CD4-positive, alpha-beta memory T cell (primary cell): Measurements from ENCODE around the gene NRXN3. TPM values are rescaled to one million over a fixed set of nuclear protein-coding genes. Genes with fewer than 3 reads are reported as not detected.
"Not testable (repeated sequence)": the region's sequence is repeated elsewhere in the genome, so short reads cannot be mapped to it uniquely, and the experiment has no call there.

Source experiments
- CTCF ChIA-PET: fragments of 350-600 bp; sonication (Branson Sonifier 250); formaldehyde crosslinking; loops from one replicate; lab custom pipeline; 2021; ENCODE audit warnings: inconsistent platforms; ENCODE audit not compliant: partially characterized antibody; lab: Charles Lee
- POLR2A ChIA-PET: fragments of 350-600 bp; sonication (Branson Sonifier 250); formaldehyde crosslinking; loops from one replicate; lab custom pipeline; 2021; ENCODE audit not compliant: partially characterized antibody; lab: Charles Lee
- DNase-seq, 5 donors: peaks; one replicate each; pipeline versions ENCODE4 v3.0.0 to v3.0.0-alpha.2; 2020 to 2022; ENCODE audit warnings: mixed read lengths in 1 of 5
- H3K27ac ChIP-seq: one replicate; pipeline ENCODE4 v1.7.0; 2013; ENCODE audit warnings: low read depth, low read length
- H3K27me3 ChIP-seq: 2 replicates; pipeline ENCODE4 v1.7.0; 2013; ENCODE audit warnings: mild to moderate bottlenecking, low read length, moderate library complexity; ENCODE audit not compliant: insufficient read depth
- H3K36me3 ChIP-seq: 2 replicates; pipeline ENCODE4 v1.7.0; 2013; ENCODE audit warnings: mild to moderate bottlenecking, low read length, moderate library complexity; ENCODE audit not compliant: insufficient read depth
- H3K4me1 ChIP-seq: 2 replicates; pipeline ENCODE4 v1.7.0; 2013; ENCODE audit warnings: mild to moderate bottlenecking, low read length, moderate library complexity; ENCODE audit not compliant: insufficient read depth
- H3K4me3 ChIP-seq, 2 donors: one replicate each; pipeline ENCODE4 v1.7.0; 2013; ENCODE audit warnings: low read length in 2 of 2, mild to moderate bottlenecking in 1 of 2
- H3K9me3 ChIP-seq, 2 donors: one replicate each; pipeline ENCODE4 v1.7.0; 2013; ENCODE audit warnings: low read length in 2 of 2, control low read depth in 1 of 2; ENCODE audit not compliant: control insufficient read depth in 1 of 2
- H3K27ac Mint-ChIP-seq, 7 donors: one replicate each; pipeline ENCODE4 v1.8.0; 2020 to 2021; ENCODE audit warnings: mixed read lengths in 7 of 7, mild to moderate bottlenecking in 6 of 7, inconsistent platforms in 3 of 7, moderate library complexity in 3 of 7
- H3K27me3 Mint-ChIP-seq, 2 donors: one replicate each; pipeline ENCODE4 v1.8.0; 2020 to 2021; ENCODE audit warnings: mixed read lengths in 2 of 2
- H3K36me3 Mint-ChIP-seq, 2 donors: one replicate each; pipeline ENCODE4 v1.8.0; 2020 to 2021; ENCODE audit warnings: mixed read lengths in 2 of 2, inconsistent platforms in 1 of 2, mild to moderate bottlenecking in 1 of 2
- H3K4me1 Mint-ChIP-seq, 4 donors: one replicate each; pipeline ENCODE4 v1.8.0; 2020 to 2021; ENCODE audit warnings: mixed read lengths in 4 of 4, mild to moderate bottlenecking in 1 of 4
- H3K4me3 Mint-ChIP-seq, 8 donors: one replicate each; pipeline ENCODE4 v1.8.0; 2020 to 2021; ENCODE audit warnings: mixed read lengths in 8 of 8, mild to moderate bottlenecking in 7 of 8, moderate library complexity in 6 of 8, inconsistent platforms in 3 of 8
- H3K9me3 Mint-ChIP-seq, 8 donors: one replicate each; pipeline ENCODE4 v1.8.0; 2020 to 2021; ENCODE audit warnings: mixed read lengths in 8 of 8, mild to moderate bottlenecking in 5 of 8, inconsistent platforms in 3 of 8, moderate library complexity in 1 of 8
- intact Hi-C: fragments of 100-400 bp; cut with micrococcal nuclease; formaldehyde crosslinking; loops from one replicate; pipeline ENCODE4 v1.15.1; 2023
- polyA plus RNA-seq, 2 donors: library from polyadenylated mRNA; unstranded; fragments of 300-500 nt; fragmentation: Illumina TruSeq; gene quantifications; one replicate each; pipeline ENCODE4 v1.2.3, GENCODE V29; 2021
- total RNA-seq, 2 experiments: library from RNA; stranded (reverse); gene quantifications; one replicate each; pipeline ENCODE4 v1.2.3, GENCODE V29; 2021

The NRXN3 gene
- total and polyA plus RNA-seq, 4 experiments from 2014 or later, result not detected

DNA sequence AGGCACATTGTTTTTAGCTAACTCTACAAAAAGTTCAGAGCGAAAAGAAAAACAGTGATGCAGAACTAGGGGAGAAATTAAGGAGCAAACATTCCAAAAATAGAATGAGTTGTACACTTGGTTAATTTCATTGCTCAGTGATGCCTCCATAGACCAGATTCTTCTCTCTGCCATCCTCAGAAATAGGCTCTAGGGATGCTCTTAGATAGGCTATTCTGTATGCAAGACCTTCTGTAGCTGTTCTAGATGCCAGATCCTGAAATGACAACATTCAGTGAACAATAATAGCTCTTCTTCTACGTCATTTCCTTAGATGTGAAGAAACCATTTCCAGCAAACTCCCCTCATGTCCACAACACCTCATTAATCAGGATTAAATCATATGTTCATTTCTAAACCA, 1574.9 kb downstream of the NRXN3 start:
- POLR2A ChIA-PET, result interaction anchor here (0.6 kb wide), 1 partner anchor 219 kb away, joined by 3 read pairs; no protein-coding TSS in a partner anchor

DNA sequence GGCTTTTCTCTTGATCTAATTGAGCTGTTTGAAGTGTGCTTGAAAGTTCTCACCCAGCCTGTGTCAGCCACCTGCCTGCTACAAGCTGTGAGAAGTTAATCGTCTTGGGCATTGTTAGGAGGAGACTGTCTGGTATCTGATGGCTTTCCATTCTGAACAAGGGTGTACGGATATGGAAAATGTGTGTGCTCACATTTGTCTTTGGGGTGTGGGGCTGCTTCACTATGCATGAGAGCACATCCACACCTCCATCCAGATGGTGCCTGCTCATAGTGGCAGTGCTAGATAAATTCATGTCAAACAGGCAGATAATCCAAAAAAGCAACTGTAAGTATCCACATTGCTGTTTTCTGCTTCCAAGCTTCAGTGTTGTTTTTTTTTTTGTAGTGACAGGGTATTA, 1578.9 kb downstream of the NRXN3 start:
- intact Hi-C loops, result no loop called here
- no peaks in the 10 kb centered on the region for H3K27me3 Mint-ChIP-seq
- no peak overlapping the region for H3K27ac Mint-ChIP-seq
- POLR2A ChIA-PET, result no interaction called here
- no peak overlapping the region for H3K27ac ChIP-seq
- H3K4me3 ChIP-seq, result no peak overlapping the region
- H3K27me3 ChIP-seq, result no peaks in the 10 kb centered on the region
- H3K4me1 ChIP-seq, result no peaks in the 10 kb centered on the region
- H3K4me1 Mint-ChIP-seq, result no peaks in the 10 kb centered on the region
- H3K4me3 Mint-ChIP-seq, result no peak overlapping the region
- no peaks in the 10 kb centered on the region for H3K36me3 ChIP-seq
- no peaks in the 10 kb centered on the region for H3K36me3 Mint-ChIP-seq
- H3K9me3 Mint-ChIP-seq, result peaks cover 0 to 7% (median 2%) of the 10 kb centered on the region in 8 donors
- DNase-seq, result no peak
- H3K9me3 ChIP-seq, result no peaks in the 10 kb centered on the region
- CTCF ChIA-PET, result no interaction called here

More for the DNA sequence above, 1574.9 kb downstream of the NRXN3 start:
- H3K9me3 ChIP-seq, result no peaks in the 10 kb centered on the region
- CTCF ChIA-PET, result no interaction called here
- Mint-ChIP-seq H3K27ac (no peak overlapping the region), H3K9me3 (peaks cover under 1 to 10% (median 4%) of the 10 kb centered on the region in 8 donors), H3K36me3 (no peaks in the 10 kb centered on the region), H3K4me1 (no peaks in the 10 kb centered on the region), H3K27me3 (no peaks in the 10 kb centered on the region), H3K4me3 (no peak overlapping the region)
- H3K4me3 ChIP-seq, result no peak overlapping the region
- H3K27ac ChIP-seq, result no peak overlapping the region
- no peaks in the 10 kb centered on the region for H3K36me3 ChIP-seq
- no peaks in the 10 kb centered on the region for H3K27me3 ChIP-seq
- no peaks in the 10 kb centered on the region for H3K4me1 ChIP-seq
- DNase-seq, result no peak
- intact Hi-C loops, result no loop called here

DNA sequence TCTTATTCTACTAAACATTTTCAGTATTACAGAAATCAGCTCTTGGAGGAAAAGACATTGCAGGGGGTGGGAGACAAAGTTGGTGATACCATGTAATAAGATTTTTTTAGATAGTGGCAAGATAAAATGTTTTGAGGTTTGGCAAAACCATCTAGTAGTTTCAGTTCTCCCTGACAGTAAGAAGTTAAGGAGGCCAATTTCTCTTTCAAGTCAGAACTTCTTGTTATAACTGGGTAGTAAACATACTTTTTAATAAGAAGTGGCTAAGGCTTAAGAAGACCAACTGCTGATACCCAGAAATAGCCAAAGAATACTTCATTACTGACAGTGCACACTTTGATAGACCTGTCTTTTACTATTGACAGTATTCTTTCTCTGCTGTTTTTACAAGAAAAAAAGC, 1588.8 kb downstream of the NRXN3 start:
- no peak overlapping the region for H3K4me3 Mint-ChIP-seq

DNA sequence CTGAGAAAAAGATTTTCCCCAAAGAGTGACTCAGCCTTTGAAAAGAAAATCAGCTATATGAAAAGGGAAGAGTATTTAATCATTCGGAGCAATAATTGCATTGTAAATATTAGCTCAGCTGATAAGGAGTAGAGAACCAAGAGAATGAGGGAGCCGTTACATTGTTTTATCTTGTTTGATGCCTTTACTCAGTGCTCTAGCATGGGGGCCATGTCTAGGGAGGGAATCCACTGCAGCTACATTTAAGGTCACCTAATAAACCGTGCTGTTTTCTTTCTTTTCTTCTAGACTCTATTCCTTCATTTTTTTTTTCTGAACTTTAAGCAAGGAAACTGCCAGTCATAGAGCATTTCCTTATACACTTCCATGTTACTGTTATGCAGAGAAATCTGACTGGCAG, 1594.2 kb downstream of the NRXN3 start:
- Histone ChIP-seq H3K4me1 (no peaks in the 10 kb centered on the region), H3K27ac (no peak overlapping the region), H3K9me3 (no peaks in the 10 kb centered on the region), H3K27me3 (no peaks in the 10 kb centered on the region), H3K36me3 (no peaks in the 10 kb centered on the region), H3K4me3 (no peak overlapping the region)
- ChIA-PET CTCF (no interaction called here), POLR2A (no interaction called here)
- H3K9me3 Mint-ChIP-seq, result peaks cover 0 to 19% (median 7%) of the 10 kb centered on the region in 8 donors
- H3K4me1 Mint-ChIP-seq, result no peaks in the 10 kb centered on the region
- H3K27ac Mint-ChIP-seq, result no peak overlapping the region
- no peaks in the 10 kb centered on the region for H3K36me3 Mint-ChIP-seq
- no peak overlapping the region for H3K4me3 Mint-ChIP-seq
- intact Hi-C loops, result no loop called here
- DNase-seq, result no peak
- H3K27me3 Mint-ChIP-seq, result no peaks in the 10 kb centered on the region

More for the DNA sequence above, 1588.8 kb downstream of the NRXN3 start:
- no peak overlapping the region for H3K27ac ChIP-seq
- H3K27me3 ChIP-seq, result no peaks in the 10 kb centered on the region
- intact Hi-C loops, result no loop called here
- Mint-ChIP-seq H3K27me3 (no peaks in the 10 kb centered on the region), H3K4me1 (no peaks in the 10 kb centered on the region), H3K36me3 (no peaks in the 10 kb centered on the region), H3K9me3 (peaks cover 0 to 14% (median 5%) of the 10 kb centered on the region in 8 donors), H3K27ac (no peak overlapping the region)
- no peak overlapping the region for H3K4me3 ChIP-seq
- no peaks in the 10 kb centered on the region for H3K9me3 ChIP-seq
- DNase-seq, result no peak
- ChIA-PET CTCF (no interaction called here), POLR2A (no interaction called here)
- no peaks in the 10 kb centered on the region for H3K36me3 ChIP-seq
- H3K4me1 ChIP-seq, result no peaks in the 10 kb centered on the region

DNA sequence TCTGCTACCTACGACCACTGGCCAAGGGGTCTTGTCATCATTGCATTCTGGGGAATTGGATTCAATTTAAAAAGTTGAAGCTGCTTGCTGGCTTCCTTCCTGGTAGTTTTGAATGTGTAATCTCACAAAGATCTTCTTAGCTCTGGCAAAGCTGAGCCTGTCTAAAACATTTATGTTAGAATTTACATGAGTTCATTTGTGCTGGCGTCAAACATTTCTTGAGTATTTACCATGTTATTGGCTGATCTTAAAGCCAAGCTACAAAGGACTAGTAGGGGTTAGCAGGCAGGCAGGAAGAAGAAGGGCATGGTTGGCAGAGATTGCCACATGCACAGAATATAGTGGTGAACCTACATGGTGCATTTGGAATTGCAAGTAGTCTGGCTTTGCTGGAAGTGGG, 1596.3 kb downstream of the NRXN3 start:
- no peak overlapping the region for H3K27ac Mint-ChIP-seq
- no peak for DNase-seq
- peaks cover 2 to 21% (median 10%) of the 10 kb centered on the region in 8 donors for H3K9me3 Mint-ChIP-seq
- intact Hi-C loops, result no loop called here
- no peaks in the 10 kb centered on the region for H3K36me3 ChIP-seq
- no peaks in the 10 kb centered on the region for H3K27me3 Mint-ChIP-seq
- no peaks in the 10 kb centered on the region for H3K4me1 Mint-ChIP-seq
- CTCF ChIA-PET, result no interaction called here
- no peaks in the 10 kb centered on the region for H3K4me1 ChIP-seq
- H3K36me3 Mint-ChIP-seq, result no peaks in the 10 kb centered on the region
- no peak overlapping the region for H3K4me3 ChIP-seq
- no peaks in the 10 kb centered on the region for H3K27me3 ChIP-seq
- POLR2A ChIA-PET, result no interaction called here
- no peaks in the 10 kb centered on the region for H3K9me3 ChIP-seq
- H3K27ac ChIP-seq, result no peak overlapping the region
- no peak overlapping the region for H3K4me3 Mint-ChIP-seq

DNA sequence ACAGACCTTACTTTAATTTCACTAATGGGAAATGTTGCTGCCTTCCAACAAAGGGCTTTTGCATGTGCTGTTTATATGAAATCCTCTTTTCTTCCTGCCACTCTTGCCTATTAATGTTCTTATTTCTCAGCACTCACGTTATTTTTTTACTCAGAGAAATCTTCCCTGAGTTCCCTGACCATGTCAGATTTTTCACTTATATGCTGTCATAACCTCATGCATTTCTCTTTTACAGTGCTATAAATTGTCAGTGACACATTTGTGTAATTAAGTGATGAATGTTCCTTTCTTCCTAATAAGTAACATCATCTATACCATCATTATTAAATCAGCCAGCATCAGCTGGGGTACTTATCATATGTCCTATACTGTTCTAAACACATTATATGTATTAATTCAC, 1597.1 kb downstream of the NRXN3 start:
- no peaks in the 10 kb centered on the region for H3K36me3 Mint-ChIP-seq
- Histone ChIP-seq H3K4me3 (no peak overlapping the region), H3K27me3 (no peaks in the 10 kb centered on the region), H3K4me1 (no peaks in the 10 kb centered on the region), H3K9me3 (no peaks in the 10 kb centered on the region), H3K36me3 (no peaks in the 10 kb centered on the region), H3K27ac (no peak overlapping the region)
- POLR2A ChIA-PET, result no interaction called here
- no peak overlapping the region for H3K4me3 Mint-ChIP-seq
- peaks cover 2 to 21% (median 10%) of the 10 kb centered on the region in 8 donors for H3K9me3 Mint-ChIP-seq
- CTCF ChIA-PET, result no interaction called here
- no peak for DNase-seq
- no peaks in the 10 kb centered on the region for H3K27me3 Mint-ChIP-seq
- H3K4me1 Mint-ChIP-seq, result no peaks in the 10 kb centered on the region
- intact Hi-C loops, result no loop called here
- H3K27ac Mint-ChIP-seq, result no peak overlapping the region

DNA sequence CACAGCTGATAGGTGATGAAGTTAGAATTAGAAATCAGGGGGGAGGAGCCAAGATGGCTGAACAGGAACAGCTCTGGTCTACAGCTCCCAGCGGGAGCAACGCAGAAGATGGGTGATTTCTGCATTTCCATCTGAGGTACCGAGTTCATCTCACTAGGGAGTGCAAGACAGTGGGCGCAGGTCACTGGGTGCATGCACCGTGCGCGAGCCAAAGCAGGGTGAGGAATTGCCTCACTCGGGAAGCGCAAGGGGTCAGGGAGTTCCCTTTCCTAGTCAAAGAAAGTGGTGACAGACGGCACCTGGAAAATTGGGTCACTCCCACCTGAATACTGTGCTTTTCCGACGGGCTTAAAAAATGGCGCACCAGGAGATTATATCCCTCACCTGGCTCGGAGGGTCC, 1597.5 kb downstream of the NRXN3 start:
- H3K4me3 Mint-ChIP-seq, H3K27ac Mint-ChIP-seq, H3K9me3 ChIP-seq, POLR2A ChIA-PET, DNase-seq, H3K4me3 ChIP-seq, intact Hi-C loops, H3K36me3 Mint-ChIP-seq, CTCF ChIA-PET, H3K4me1 Mint-ChIP-seq, H3K36me3 ChIP-seq, H3K27me3 ChIP-seq, H3K4me1 ChIP-seq, H3K27ac ChIP-seq, H3K27me3 Mint-ChIP-seq: not testable (repeated sequence)
- peaks cover 2 to 21% (median 10%) of the 10 kb centered on the region in 8 donors for H3K9me3 Mint-ChIP-seq

DNA sequence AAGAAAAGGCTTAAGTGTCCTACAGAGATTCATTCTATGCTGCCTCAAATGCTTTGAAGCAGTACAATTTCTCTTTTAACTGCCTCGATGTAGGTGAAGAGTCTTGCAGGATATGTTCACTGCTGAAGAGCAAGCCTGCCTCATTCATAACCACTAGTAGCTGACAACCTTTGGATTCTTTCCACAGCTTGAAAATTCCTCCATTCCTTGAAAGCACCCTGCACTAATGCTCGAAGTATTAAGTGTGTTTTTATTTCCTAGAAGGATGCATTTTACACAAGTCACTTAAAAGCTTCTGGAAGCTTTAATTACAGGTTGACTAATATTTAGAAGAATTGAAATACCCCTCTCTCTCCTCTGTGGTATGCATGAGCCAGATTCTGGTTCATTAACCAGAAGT, 1611.7 kb downstream of the NRXN3 start:
- POLR2A ChIA-PET, result no interaction called here

More for the DNA sequence above, 1611.7 kb downstream of the NRXN3 start:
- H3K9me3 Mint-ChIP-seq, result peaks cover 0 to 7% (median 3%) of the 10 kb centered on the region in 8 donors
- H3K4me1 ChIP-seq, result no peaks in the 10 kb centered on the region
- CTCF ChIA-PET, result no interaction called here
- no peaks in the 10 kb centered on the region for H3K27me3 ChIP-seq
- H3K36me3 Mint-ChIP-seq, result no peaks in the 10 kb centered on the region
- no peak overlapping the region for H3K4me3 Mint-ChIP-seq
- H3K9me3 ChIP-seq, result no peaks in the 10 kb centered on the region
- H3K36me3 ChIP-seq, result no peaks in the 10 kb centered on the region
- no peaks in the 10 kb centered on the region for H3K4me1 Mint-ChIP-seq
- intact Hi-C loops, result no loop called here
- H3K4me3 ChIP-seq, result no peak overlapping the region
- no peaks in the 10 kb centered on the region for H3K27me3 Mint-ChIP-seq
- H3K27ac Mint-ChIP-seq, result no peak overlapping the region
- DNase-seq, result no peak
- no peak overlapping the region for H3K27ac ChIP-seq
